IMR-90 (cell line): ENCODE results near the gene TMEM86B. TPM values are rescaled to one million over a fixed set of nuclear protein-coding genes. Genes with fewer than 3 reads are reported as not detected.

Source experiments
- ATAC-seq: fragments of 200-7000 bp; cut with Tn5 transposase; 2 replicates; pipeline ENCODE4 v1.9.1; 2020; ENCODE audit warnings: low read depth, mild to moderate bottlenecking, moderate library complexity
- BruUV-seq: library from RNA; stranded (reverse); fragments of 400-500 nt; replicated peaks from 2 replicates; lab custom pipeline; 2021; lab: Mats Ljungman, UMichigan
- CTCF ChIA-PET: fragments of 300-600 bp; formaldehyde crosslinking; extraction: SDS; loops from one replicate; lab custom pipeline; 2021; ENCODE audit warnings: antibody characterized with exemption; lab: Yijun Ruan, JAX
- POLR2A ChIA-PET: fragments of 300-600 bp; sonication (Branson Sonifier 250); formaldehyde crosslinking; loops from one replicate; lab custom pipeline; 2022; ENCODE audit warnings: antibody characterized with exemption; ENCODE audit not compliant: unreplicated experiment; lab: Charles Lee
- DNase-seq: peaks from one replicate; pipeline ENCODE4 v3.0.0; 2013
- H2AFZ ChIP-seq: replicated peaks from 2 replicates; pipeline ENCODE3; 2013; ENCODE audit warnings: low read length, mild to moderate bottlenecking; ENCODE audit not compliant: poor library complexity
- H2AK5ac ChIP-seq: 2 replicates; pipeline ENCODE4 v1.6.1; 2013; ENCODE audit warnings: low read depth, low read length, inconsistent platforms
- H2AK9ac ChIP-seq: replicated peaks from 2 replicates; pipeline ENCODE3; 2013; ENCODE audit warnings: mild to moderate bottlenecking, low read depth, low read length, moderate library complexity; ENCODE audit not compliant: poor library complexity
- H2BK120ac ChIP-seq: 2 replicates; pipeline ENCODE4 v1.6.1; 2013; ENCODE audit warnings: low read depth, low read length, inconsistent platforms
- H2BK15ac ChIP-seq: 3 replicates; pipeline ENCODE4 v1.6.1; 2013; ENCODE audit warnings: low read depth, low read length, inconsistent platforms
- H2BK20ac ChIP-seq: 2 replicates; pipeline ENCODE4 v1.6.1; 2013; ENCODE audit warnings: low read depth, mild to moderate bottlenecking, inconsistent platforms, low read length, moderate library complexity
- H2BK5ac ChIP-seq: 2 replicates; pipeline ENCODE4 v1.6.1; 2013; ENCODE audit warnings: mild to moderate bottlenecking, low read depth, low read length, inconsistent platforms; ENCODE audit not compliant: poor library complexity, severe bottlenecking
- H3K14ac ChIP-seq: replicated peaks from 2 replicates; pipeline ENCODE4 v1.6.1; 2013; ENCODE audit warnings: low read depth, low read length, inconsistent platforms
- H3K18ac ChIP-seq: 2 replicates; pipeline ENCODE4 v1.6.1; 2013; ENCODE audit warnings: low read depth, low read length, control low read depth
- H3K23ac ChIP-seq: 2 replicates; pipeline ENCODE4 v1.6.1; 2013; ENCODE audit warnings: low read depth, low read length, inconsistent platforms
- H3K27ac ChIP-seq: 2 replicates; pipeline ENCODE4 v1.5.1; 2013; ENCODE audit warnings: mild to moderate bottlenecking, control low read depth, low read length; ENCODE audit not compliant: insufficient read depth
- H3K27me3 ChIP-seq: 2 replicates; pipeline ENCODE4 v1.6.1; 2013; ENCODE audit warnings: low read length; ENCODE audit not compliant: control insufficient read depth, insufficient read depth
- H3K36me3 ChIP-seq: 2 replicates; pipeline ENCODE4 v1.6.1; 2013; ENCODE audit warnings: low read length, mixed read lengths; ENCODE audit not compliant: control insufficient read depth, insufficient read depth
- H3K4ac ChIP-seq: 2 replicates; pipeline ENCODE4 v1.6.1; 2013; ENCODE audit warnings: low read depth, low read length, inconsistent platforms
- H3K4me1 ChIP-seq: 2 replicates; pipeline ENCODE4 v1.6.1; 2013; ENCODE audit warnings: low read length, mixed read lengths; ENCODE audit not compliant: control insufficient read depth, insufficient read depth
- H3K4me2 ChIP-seq: 2 replicates; pipeline ENCODE4 v1.6.1; 2013; ENCODE audit warnings: low read depth, mild to moderate bottlenecking, control low read depth, low read length, moderate library complexity
- H3K4me3 ChIP-seq: 2 replicates; pipeline ENCODE4 v1.5.1; 2013; ENCODE audit warnings: low read depth, mild to moderate bottlenecking, control low read depth, low read length, moderate library complexity; ENCODE audit not compliant: insufficient read depth
- H3K56ac ChIP-seq: 2 replicates; pipeline ENCODE4 v1.6.1; 2013; ENCODE audit warnings: low read length, inconsistent platforms; ENCODE audit not compliant: insufficient read depth; ENCODE audit errors: extremely low read depth
- H3K79me1 ChIP-seq, 2 experiments: 2 replicates each; pipeline ENCODE4 v1.6.1; 2013; ENCODE audit warnings: low read length in 2 of 2, inconsistent platforms in 1 of 2, low read depth in 1 of 2
- H3K9ac ChIP-seq: 2 replicates; pipeline ENCODE4 v1.6.1; 2013; ENCODE audit warnings: low read depth, low read length, control low read depth
- H3K9me1 ChIP-seq: 2 replicates; pipeline ENCODE4 v1.6.1; 2013; ENCODE audit warnings: low read length, inconsistent platforms; ENCODE audit not compliant: insufficient read depth
- H3K9me3 ChIP-seq: 2 replicates; pipeline ENCODE4 v1.6.1; 2013; ENCODE audit warnings: low read length; ENCODE audit not compliant: control insufficient read depth, insufficient read depth
- H4K20me1 ChIP-seq: 2 replicates; pipeline ENCODE4 v1.6.1; 2013; ENCODE audit warnings: low read length, inconsistent platforms; ENCODE audit not compliant: insufficient read depth
- H4K5ac ChIP-seq: 2 replicates; pipeline ENCODE4 v1.6.1; 2013; ENCODE audit warnings: mild to moderate bottlenecking, low read depth, low read length, control low read depth
- H4K8ac ChIP-seq, 2 experiments: 2 replicates each; pipeline ENCODE4 v1.6.1; 2013; ENCODE audit warnings: low read depth in 2 of 2, low read length in 2 of 2, control low read depth in 1 of 2, inconsistent platforms in 1 of 2
- H4K91ac ChIP-seq: 2 replicates; pipeline ENCODE4 v1.6.1; 2013; ENCODE audit warnings: low read depth, low read length, inconsistent platforms; ENCODE audit not compliant: insufficient read depth
- BHLHE40 ChIP-seq: fragments of 150-350 bp; IDR thresholded peaks from 2 replicates; pipeline ENCODE4 v1.6.1; 2016; ENCODE audit warnings: mild to moderate bottlenecking, low read depth, low read length
- CEBPB ChIP-seq: IDR thresholded peaks from 2 replicates; pipeline ENCODE4 v1.6.1; 2012; ENCODE audit warnings: low read depth, low read length, improper control_type of control experiment
- CHD1 ChIP-seq: IDR thresholded peaks from 2 replicates; pipeline ENCODE4 v1.6.1; 2012; ENCODE audit warnings: low read depth, low read length, improper control_type of control experiment
- CTCF ChIP-seq: conservative IDR thresholded peaks from 2 replicates; pipeline ENCODE4 v1.5.1; 2012; ENCODE audit warnings: mild to moderate bottlenecking, low read depth, low read length, improper control_type of control experiment
- ELK1 ChIP-seq: fragments of 150-350 bp; IDR thresholded peaks from 2 replicates; pipeline ENCODE4 v1.6.1; 2016; ENCODE audit warnings: low read depth, mild to moderate bottlenecking, low read length, moderate library complexity, borderline replicate concordance
- FOS ChIP-seq: fragments of 150-350 bp; IDR thresholded peaks from 2 replicates; pipeline ENCODE4 v1.6.1; 2016; ENCODE audit warnings: low read depth, low read length
- MAFK ChIP-seq: IDR thresholded peaks from 2 replicates; pipeline ENCODE4 v1.6.1; 2012; ENCODE audit warnings: low read depth, low read length, improper control_type of control experiment
- MAZ ChIP-seq: IDR thresholded peaks from 2 replicates; pipeline ENCODE4 v1.6.1; 2012; ENCODE audit warnings: low read depth, mild to moderate bottlenecking, low read length, improper control_type of control experiment, moderate library complexity, borderline replicate concordance
- MXI1 ChIP-seq: IDR thresholded peaks from 2 replicates; pipeline ENCODE4 v1.6.1; 2012; ENCODE audit warnings: low read depth, mild to moderate bottlenecking, low read length, moderate library complexity, borderline replicate concordance
- NFE2L2 ChIP-seq: fragments of 150-350 bp; IDR thresholded peaks from 2 replicates; pipeline ENCODE4 v1.6.1; 2016; ENCODE audit warnings: low read depth, mild to moderate bottlenecking, low read length
- POLR2A ChIP-seq: IDR thresholded peaks from 2 replicates; pipeline ENCODE4 v1.6.1; 2012; ENCODE audit warnings: mild to moderate bottlenecking, low read depth, low read length
- RCOR1 ChIP-seq: IDR thresholded peaks from 2 replicates; pipeline ENCODE4 v1.6.1; 2012; ENCODE audit warnings: mild to moderate bottlenecking, low read length, improper control_type of control experiment; ENCODE audit not compliant: insufficient replicate concordance
- RFX5 ChIP-seq: IDR thresholded peaks from 2 replicates; pipeline ENCODE4 v1.8.0; 2012; ENCODE audit warnings: low read depth, mild to moderate bottlenecking, low read length, moderate library complexity
- SMC3 ChIP-seq: fragments of 150-350 bp; IDR thresholded peaks from 2 replicates; pipeline ENCODE4 v1.6.1; 2016; ENCODE audit warnings: low read depth, mild to moderate bottlenecking, antibody characterized with exemption, low read length, moderate library complexity
- USF2 ChIP-seq: fragments of 150-350 bp; IDR thresholded peaks from 2 replicates; pipeline ENCODE4 v1.6.1; 2017; ENCODE audit warnings: mild to moderate bottlenecking, antibody characterized with exemption, low read length, low read depth
- WGBS, 2 experiments: methylation state at CpG; one replicate each; pipeline versions ENCODE4 v1.1.5 to v1.1.7; 2013; ENCODE audit warnings: missing lambda C conversion rate in 2 of 2; ENCODE audit not compliant: insufficient read length in 1 of 2; ENCODE audit errors: extremely low coverage in 2 of 2; 5-methylcytosine and 5-hydroxymethylcytosine counted together
- dilution Hi-C: fragments of 300-500 bp; cut with HindIII; formaldehyde crosslinking; loops from one replicate; pipeline ENCODE4 v1.14.3; 2018; ENCODE audit warnings: low sequenced_read_pairs; ENCODE audit not compliant: unreplicated experiment
- in situ Hi-C: fragments of 300-500 bp; cut with MboI; formaldehyde crosslinking; loops from 3 replicates; pipeline ENCODE4 v1.14.3; 2019; ENCODE audit warnings: low sequenced_read_pairs, inconsistent platforms, mixed read lengths
- intact Hi-C: fragments of 100-400 bp; cut with micrococcal nuclease; formaldehyde crosslinking; loops from 2 replicates; pipeline ENCODE4 v1.10.0; 2022
- polyA plus RNA-seq, 3 experiments: library from polyadenylated mRNA; depleted of rRNA; stranded (reverse); fragments of >200 nt; gene quantifications; 2 replicates each; pipeline ENCODE4 v1.2.3, GENCODE V29; 2012; ENCODE audit warnings: low replicate concordance in 1 of 3
- total RNA-seq: library from RNA; depleted of rRNA; stranded (reverse); fragments of >200 nt; gene quantifications from 2 replicates; pipeline ENCODE4 v1.2.3, GENCODE V29; 2012

TMEM86B gene
- total and polyA plus RNA-seq, 2 of the 4 experiments (the other 2 are of a cell fraction) = 0.18 to 2.4 TPM

- Histone ChIP-seq H2BK120ac (no peak overlapping the region), H3K4ac (no peak overlapping the region), H3K14ac (no peak overlapping the region), H3K4me2 (no peak overlapping the region), H2AFZ (no peak overlapping the region), H2BK5ac (no peak overlapping the region), H3K9ac (no peak overlapping the region), H3K9me1 (0 out of 2 replicates have a peak, but pooled peaks cover 6% of the 10 kb centered on the region), H2AK9ac (no peak overlapping the region), H4K20me1 (peaks cover 11% of the 10 kb centered on the region), H3K79me1 (peaks cover 0 to 3% of the 10 kb centered on the region in 2 experiments; a peak in 1 of 4 replicates), H3K36me3 (peaks cover 45% of the 10 kb centered on the region), H2BK15ac (no peak overlapping the region), H4K5ac (no peak overlapping the region), H4K8ac (no peak overlapping the region), H3K9me3 (no peaks in the 10 kb centered on the region), H3K4me3 (no peak overlapping the region), H3K27me3 (no peaks in the 10 kb centered on the region), H3K27ac (no peak overlapping the region), H4K91ac (no peak overlapping the region), H3K56ac (no peak overlapping the region), H2BK20ac (no peak overlapping the region), H2AK5ac (no peak overlapping the region), H3K4me1 (no peaks in the 10 kb centered on the region), H3K18ac (no peak overlapping the region), H3K23ac (no peak overlapping the region)
- POLR2A ChIA-PET = no interaction called here
- DNase-seq (no peak), ATAC-seq (no peak)
- intact Hi-C loops (no loop called here), in situ Hi-C loops (no loop called here), dilution Hi-C loops (no loop called here)
- CTCF ChIA-PET = no interaction called here
- BruUV-seq = no TSS peak
- 96% methylated on average over 15 of the region's 25 CpGs; no CpG with 5 or more reads in 1 of the 2 experiments for whole genome bisulfite sequencing, 2 experiments
- no peak for TF ChIP-seq SMC3
- no peak for TF ChIP-seq RFX5
- TF ChIP-seq FOS = no peak
- no peak for TF ChIP-seq CTCF
- TF ChIP-seq NFE2L2 = no peak
- no peak for TF ChIP-seq CEBPB
- no peak for TF ChIP-seq USF2
- no peak for TF ChIP-seq MAZ
- no peak for TF ChIP-seq BHLHE40
- no peak for TF ChIP-seq POLR2A
- no peak for TF ChIP-seq MXI1
- TF ChIP-seq RCOR1 = no peak
- no peak for TF ChIP-seq MAFK
- TF ChIP-seq ELK1 = no peak
- no peak for TF ChIP-seq CHD1
Observed at GRCh38 chr19:55227241-55228014, 1.1 kb downstream of the TMEM86B start.
